Suprapubic skin (tissue), 4 donors: ENCODE measurements around the gene FBXW2. TPM values are rescaled to one million over a fixed set of nuclear protein-coding genes. Genes with fewer than 3 reads are reported as not detected.

Source experiments
- DNase-seq, 2 donors: peaks; one replicate each; pipeline ENCODE4 v3.0.0-alpha.2; 2019; ENCODE audit warnings: low spot score in 2 of 2
- H3K27ac ChIP-seq: fragments of 200-600 bp; sonication (generic); one replicate; pipeline ENCODE4 v1.5.1; 2019
- H3K27me3 ChIP-seq: fragments of 200-600 bp; sonication (generic); one replicate; pipeline ENCODE4 v1.5.1; 2019
- H3K36me3 ChIP-seq: fragments of 200-600 bp; sonication (generic); one replicate; pipeline ENCODE4 v1.5.1; 2019
- H3K4me1 ChIP-seq: fragments of 200-600 bp; sonication (generic); one replicate; pipeline ENCODE4 v1.5.1; 2019
- H3K4me3 ChIP-seq: fragments of 200-600 bp; sonication (generic); one replicate; pipeline ENCODE4 v1.5.1; 2019; ENCODE audit warnings: mild to moderate bottlenecking
- H3K9me3 ChIP-seq: fragments of 200-600 bp; sonication (generic); one replicate; pipeline ENCODE4 v1.5.1; 2019
- CTCF ChIP-seq, 2 donors: fragments of 200-600 bp in 1 of 2; fragments of 450-650 bp in 1 of 2; sonication (generic) in 1 of 2; IDR thresholded peaks; one replicate each; pipeline ENCODE4 v1.5.1; 2016 to 2019; ENCODE audit warnings: antibody characterized with exemption in 2 of 2, mild to moderate bottlenecking in 1 of 2, moderate library complexity in 1 of 2
- EP300 ChIP-seq: sonication (generic); formaldehyde crosslinking; IDR thresholded peaks from one replicate; pipeline ENCODE4 v1.6.1; 2017; ENCODE audit warnings: antibody characterized with exemption
- POLR2A ChIP-seq, 2 donors: fragments of 450-650 bp; IDR thresholded peaks; one replicate each; pipeline ENCODE4 v1.6.1; 2017; ENCODE audit warnings: antibody characterized with exemption in 2 of 2, mild to moderate bottlenecking in 2 of 2, moderate library complexity in 2 of 2
- POLR2AphosphoS5 ChIP-seq, 3 donors: sonication (generic); formaldehyde crosslinking; IDR thresholded peaks; one replicate each; pipeline ENCODE4 v1.6.1; 2017; ENCODE audit warnings: antibody characterized with exemption in 3 of 3
- WGBS: methylation state at CpG from one replicate; pipeline ENCODE4 v1.1.5; 2018; 5-methylcytosine and 5-hydroxymethylcytosine counted together
- total RNA-seq, 4 donors: library from RNA; depleted of rRNA; stranded (reverse); fragments of >200 nt; gene quantifications; one replicate each; pipeline ENCODE4 v1.1.0, GENCODE V29; 2016

Gene FBXW2
- total RNA-seq, 4 donors from 2014 or later = 40.4 to 74.8 (median 52.3) TPM

- Histone ChIP-seq H3K27me3 (no peaks in the 10 kb centered on the region), H3K4me1 (peaks cover under 1% of the 10 kb centered on the region), H3K4me3 (no peak overlapping the region), H3K9me3 (no peaks in the 10 kb centered on the region), H3K27ac (no peak overlapping the region), H3K36me3 (no peaks in the 10 kb centered on the region)
- DNase-seq = no peak
- TF ChIP-seq POLR2A (IDR thresholded peaks at IDR 0.05) = no peak
- no peak for TF ChIP-seq POLR2AphosphoS5 (IDR thresholded peaks at IDR 0.05)
- no peak for TF ChIP-seq CTCF (IDR thresholded peaks at IDR 0.05)
- no peak for TF ChIP-seq EP300
These were observed 53.1 kb downstream of the FBXW2 start for GRCh38 chr9:120740132-120740531.

GRCh38 chr9:120737416-120738165 lies 55.6 kb downstream of the FBXW2 start:
- Histone ChIP-seq H3K9me3 (no peaks in the 10 kb centered on the region), H3K36me3 (no peaks in the 10 kb centered on the region), H3K27ac (no peak overlapping the region), H3K4me1 (peaks cover 5% of the 10 kb centered on the region), H3K27me3 (no peaks in the 10 kb centered on the region), H3K4me3 (no peak overlapping the region)
- DNase-seq = no peak
- TF ChIP-seq EP300 (no peak), POLR2A (IDR thresholded peaks at IDR 0.05) (no peak), POLR2AphosphoS5 (IDR thresholded peaks at IDR 0.05) (no peak), CTCF (IDR thresholded peaks at IDR 0.05) (no peak)
- 95% methylated on average over 5 of the region's 5 CpGs for WGBS

- no peak for DNase-seq
- Histone ChIP-seq H3K36me3 (no peaks in the 10 kb centered on the region), H3K27me3 (no peaks in the 10 kb centered on the region), H3K9me3 (no peaks in the 10 kb centered on the region), H3K27ac (no peak overlapping the region), H3K4me3 (no peak overlapping the region), H3K4me1 (peaks cover 5% of the 10 kb centered on the region)
- TF ChIP-seq EP300 = no peak
- no peak for TF ChIP-seq POLR2AphosphoS5 (IDR thresholded peaks at IDR 0.05)
- TF ChIP-seq POLR2A (IDR thresholded peaks at IDR 0.05) = no peak
- TF ChIP-seq CTCF (IDR thresholded peaks at IDR 0.05) = no peak
- WGBS = 89% methylated on average over 2 of the region's 2 CpGs
These were observed 56.3 kb downstream of the FBXW2 start for GRCh38 chr9:120736881-120737280.

DNA sequence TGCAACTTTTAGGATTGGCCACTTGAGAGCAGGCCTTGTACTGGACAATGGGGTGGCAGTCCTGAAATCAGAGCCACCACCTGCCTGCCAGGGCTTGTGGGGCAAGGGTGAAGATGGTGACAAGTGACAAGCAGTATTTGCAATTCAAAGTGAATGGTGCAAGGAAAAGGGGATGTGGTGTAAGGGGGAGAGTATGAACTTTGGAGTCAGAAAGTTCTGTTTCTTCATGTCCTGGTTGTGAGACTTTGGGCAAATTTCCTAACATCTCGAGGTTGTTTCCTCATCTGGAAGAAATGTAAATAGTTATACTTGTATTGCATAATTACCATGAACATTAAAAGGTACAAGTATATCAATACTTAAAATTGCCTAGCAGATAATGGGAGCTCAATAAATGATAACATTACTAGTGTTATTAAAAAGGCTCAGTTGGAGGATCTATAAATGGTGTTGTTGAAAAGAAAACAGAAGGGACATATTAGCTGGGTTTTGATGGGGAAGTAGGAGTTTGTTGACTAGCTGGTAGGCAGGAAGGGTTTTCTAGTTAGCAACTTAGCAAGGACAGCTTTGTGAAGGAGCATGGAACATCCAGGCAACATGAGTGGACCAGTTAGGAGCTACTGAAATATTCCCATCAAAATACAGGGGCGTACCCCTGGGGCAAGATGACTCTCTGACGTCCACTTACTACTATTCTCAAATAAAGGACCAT lies 57.6 kb downstream of the FBXW2 start:
- 67% methylated on average over 3 of the region's 3 CpGs for WGBS
- Histone ChIP-seq H3K4me1 (peaks cover 5% of the 10 kb centered on the region), H3K36me3 (no peaks in the 10 kb centered on the region), H3K27ac (peak overlapping the region; percentile 41), H3K9me3 (no peaks in the 10 kb centered on the region), H3K27me3 (no peaks in the 10 kb centered on the region), H3K4me3 (no peak overlapping the region)
- DNase-seq = no peak
- TF ChIP-seq CTCF (IDR thresholded peaks at IDR 0.05) (no peak), EP300 (no peak), POLR2A (IDR thresholded peaks at IDR 0.05) (no peak), POLR2AphosphoS5 (IDR thresholded peaks at IDR 0.05) (peak in 1 of 3 donors; percentile 50)
